ENCODE data around the gene LDHD.

The LDHD gene

DNA sequence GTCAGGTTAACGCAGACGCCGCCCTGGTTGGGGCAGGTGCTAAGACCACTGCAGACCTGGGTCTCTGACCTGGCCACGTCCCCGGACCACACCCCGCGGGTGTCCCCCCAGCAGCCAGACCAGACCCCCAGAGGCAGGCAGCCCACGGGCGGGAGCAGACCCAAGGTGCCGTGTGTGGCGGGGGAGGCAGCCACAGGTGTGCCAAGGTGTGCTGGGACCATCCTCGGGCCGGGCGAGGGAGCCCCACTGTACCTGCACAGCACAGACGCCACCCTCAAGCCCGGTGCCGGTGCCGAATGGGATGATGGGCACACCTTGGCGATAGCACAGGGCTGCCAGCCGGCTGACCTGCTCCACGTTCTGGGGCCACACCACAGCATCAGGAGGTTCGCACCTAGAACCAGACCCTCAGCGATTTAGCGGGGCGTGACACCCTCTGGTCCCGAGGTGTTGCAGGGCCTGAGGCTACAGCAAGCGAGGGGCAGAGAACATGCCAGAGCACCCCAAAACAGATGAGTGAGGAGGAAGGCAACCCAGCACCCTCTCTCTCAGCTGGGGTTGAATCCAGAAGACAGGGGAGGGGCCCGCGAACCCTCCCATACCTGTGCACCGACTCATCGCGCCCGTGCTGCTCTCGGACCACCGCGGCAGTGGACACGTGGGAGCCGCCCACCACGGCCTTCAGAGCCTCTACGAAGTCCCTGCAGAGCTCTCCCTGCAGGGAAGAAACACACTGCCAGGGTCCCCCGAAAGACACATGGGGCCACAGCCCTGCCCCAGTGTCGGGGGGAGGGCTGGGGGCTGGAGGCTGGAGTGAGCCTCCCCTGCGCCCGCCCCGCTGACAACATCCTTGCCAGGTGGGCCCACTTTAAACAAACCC, 1.4 kb downstream of the LDHD start:
- DNase-seq (ENCODE audit: low read depth in 3 of 3, low spot score in 1 of 3): no peak

DNA sequence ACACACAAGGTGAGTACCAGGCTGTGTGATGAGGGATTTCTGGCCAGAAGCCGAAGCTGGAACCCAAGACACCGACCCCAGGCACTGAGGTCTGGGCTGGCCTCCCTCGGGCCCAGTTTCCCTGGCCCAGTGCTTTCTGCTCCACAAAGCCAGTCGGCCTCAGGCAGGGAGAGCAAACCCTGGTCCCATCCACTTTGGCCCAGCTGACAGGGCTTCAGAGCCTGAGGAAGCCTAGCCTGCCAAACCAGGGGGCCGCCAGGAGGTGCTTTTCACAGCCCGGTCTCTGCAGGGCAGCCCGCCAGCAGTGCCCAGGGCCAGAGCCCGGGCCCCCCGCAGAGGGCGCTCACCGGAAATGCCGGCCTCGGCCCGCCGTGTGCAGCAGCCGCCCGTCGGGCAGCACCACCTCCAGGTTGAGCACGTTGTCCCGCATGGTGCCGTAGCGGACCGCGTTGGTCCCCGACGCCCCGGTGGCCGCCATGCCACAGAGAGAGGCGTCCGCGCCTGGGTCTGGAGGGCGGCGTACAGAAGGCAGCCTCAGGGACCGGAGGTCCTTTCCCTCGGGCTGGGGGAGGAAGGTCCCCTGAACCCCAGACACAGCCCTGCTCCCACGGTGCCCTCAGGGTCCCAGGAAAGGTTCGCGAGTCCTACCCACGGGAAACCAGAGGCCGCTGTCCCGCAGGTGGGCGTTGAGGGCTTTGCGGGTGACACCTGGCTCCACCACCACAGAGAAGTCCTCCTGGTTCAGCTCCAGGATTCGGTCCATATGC, 2.2 kb downstream of the LDHD start:
- DNase-seq (ENCODE audit: low read depth in 3 of 3, low spot score in 1 of 3): no peak

DNA sequence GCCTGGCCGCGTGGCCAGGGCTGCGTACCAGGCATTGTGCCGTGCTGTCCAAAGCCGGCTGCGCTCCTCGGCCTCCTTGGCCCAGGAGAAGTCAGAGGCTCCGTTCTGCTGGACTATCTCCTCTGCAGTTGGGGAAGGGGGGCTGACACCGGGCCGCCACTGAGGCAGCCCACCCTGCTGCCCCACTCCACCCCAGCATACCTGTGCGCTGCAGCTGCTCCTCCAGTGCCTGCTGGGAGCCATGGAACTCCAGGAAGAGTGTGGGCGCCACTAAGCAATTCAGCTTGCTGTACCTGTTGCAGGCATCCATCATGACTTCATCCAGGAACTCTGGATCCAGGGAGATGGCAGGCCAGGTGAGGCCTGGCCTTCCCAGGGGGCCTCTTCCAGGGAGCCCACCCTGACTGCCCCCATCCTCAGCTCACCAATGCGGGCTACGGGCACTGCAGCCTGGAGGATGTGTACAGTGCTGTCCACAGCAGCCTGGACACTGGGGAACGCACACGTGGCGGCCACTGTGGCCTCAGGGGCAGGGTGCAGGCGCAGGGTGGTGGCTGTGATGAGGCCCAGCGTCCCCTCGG, 2.9 kb downstream of the LDHD start:
- no peak for DNase-seq (ENCODE audit: low read depth in 3 of 3, low spot score in 1 of 3)

DNA sequence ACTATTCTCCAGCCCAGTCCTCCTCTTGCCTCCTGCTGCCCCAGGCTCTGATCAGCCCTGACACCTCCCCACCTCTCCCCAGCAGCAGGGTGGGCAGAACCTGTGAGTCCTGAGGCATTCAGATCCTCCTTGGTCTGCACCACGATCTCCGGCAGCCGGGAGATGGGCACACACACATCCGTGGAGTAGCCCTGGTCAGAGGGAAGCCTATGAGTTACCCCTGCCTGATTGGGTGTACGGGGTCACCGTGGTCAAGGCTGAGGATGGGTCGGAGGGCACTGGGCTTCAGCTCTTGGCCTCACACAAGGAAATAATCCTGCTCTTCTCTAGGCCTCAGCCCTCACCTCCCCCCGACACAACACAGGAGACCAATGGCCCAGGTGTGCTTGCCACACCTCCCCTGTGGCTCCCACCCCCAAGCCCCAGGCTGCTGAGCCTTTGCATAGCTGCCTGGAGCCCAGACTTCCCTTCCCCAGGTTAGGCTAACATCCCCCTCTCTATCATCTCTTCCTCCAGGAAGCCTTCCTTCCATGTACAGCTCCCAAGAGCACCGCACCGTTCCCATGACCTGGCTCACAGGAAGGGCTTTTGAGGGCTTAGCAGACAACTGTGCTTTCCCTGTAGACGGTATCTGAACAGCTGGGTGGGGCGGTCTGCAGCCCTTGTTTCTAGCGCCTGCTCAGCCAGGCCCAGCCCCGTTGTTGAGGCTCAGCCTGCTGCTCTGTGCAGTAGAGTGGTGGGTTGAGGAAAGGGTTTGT, 3.7 kb downstream of the LDHD start:
- DNase-seq (ENCODE audit: low read depth in 3 of 3, low spot score in 1 of 3): no peak

DNA sequence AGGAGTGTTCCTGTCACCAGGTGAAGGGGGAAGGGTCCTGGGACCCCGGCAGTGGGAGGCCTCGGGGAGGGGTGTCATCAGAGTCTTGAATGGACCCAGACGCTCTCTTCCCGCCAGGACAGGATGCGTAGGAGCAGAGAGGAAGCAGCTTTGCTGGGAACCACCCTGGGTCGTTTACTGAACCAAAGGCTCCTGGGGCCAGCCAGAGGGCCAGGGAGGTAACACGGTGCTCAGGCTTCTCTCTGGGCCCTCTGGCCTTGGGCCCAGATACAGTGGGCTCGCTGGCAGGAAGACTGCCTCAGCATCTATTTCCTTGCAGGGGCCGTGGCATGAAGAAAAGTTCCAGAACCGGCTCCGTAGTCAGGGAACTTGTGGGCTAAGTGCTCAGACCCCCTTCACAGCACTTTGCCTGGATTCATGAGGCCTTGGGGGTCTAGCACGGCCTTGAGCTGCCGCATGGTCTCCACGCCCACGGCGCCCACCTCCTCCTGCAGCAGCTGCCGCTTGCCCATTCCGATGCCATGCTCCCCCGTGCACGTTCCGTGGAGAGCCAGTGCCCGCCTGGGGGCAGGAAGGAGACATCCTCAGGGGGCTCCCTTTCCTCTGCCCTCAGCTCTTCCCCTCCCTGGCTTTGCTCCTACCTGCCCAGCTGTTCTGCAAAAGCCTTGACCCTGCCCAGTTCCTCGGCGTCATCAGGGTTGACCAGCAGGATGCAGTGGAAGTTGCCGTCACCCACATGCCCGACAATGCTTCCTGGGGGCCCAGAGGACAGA, 4.4 kb downstream of the LDHD start:
- no peak for DNase-seq (ENCODE audit: low read depth in 3 of 3, low spot score in 1 of 3)

DNA sequence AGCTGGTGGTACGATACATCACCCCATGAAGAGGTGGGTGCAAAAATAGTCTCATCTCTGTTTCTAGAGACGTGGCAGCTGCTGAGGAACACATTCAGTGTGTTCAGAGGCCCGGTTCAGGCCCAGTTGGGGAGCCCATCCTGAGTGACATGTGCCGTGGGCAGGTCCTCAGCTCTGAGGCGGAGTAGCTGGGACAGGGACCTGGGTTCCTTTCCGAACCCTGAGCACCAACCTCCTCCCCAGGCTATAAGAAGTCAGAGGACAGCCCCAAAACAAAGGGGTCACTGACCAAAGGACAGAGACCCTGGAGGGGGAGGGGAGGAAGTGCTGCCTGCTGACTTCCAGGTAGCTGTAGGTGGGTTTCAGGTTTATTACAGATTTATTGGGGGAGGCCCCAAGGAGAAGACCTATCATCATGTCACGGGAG, 5.1 kb downstream of the LDHD start:
- DNase-seq (ENCODE audit: low read depth in 3 of 3, low spot score in 1 of 3): no peak

DNA sequence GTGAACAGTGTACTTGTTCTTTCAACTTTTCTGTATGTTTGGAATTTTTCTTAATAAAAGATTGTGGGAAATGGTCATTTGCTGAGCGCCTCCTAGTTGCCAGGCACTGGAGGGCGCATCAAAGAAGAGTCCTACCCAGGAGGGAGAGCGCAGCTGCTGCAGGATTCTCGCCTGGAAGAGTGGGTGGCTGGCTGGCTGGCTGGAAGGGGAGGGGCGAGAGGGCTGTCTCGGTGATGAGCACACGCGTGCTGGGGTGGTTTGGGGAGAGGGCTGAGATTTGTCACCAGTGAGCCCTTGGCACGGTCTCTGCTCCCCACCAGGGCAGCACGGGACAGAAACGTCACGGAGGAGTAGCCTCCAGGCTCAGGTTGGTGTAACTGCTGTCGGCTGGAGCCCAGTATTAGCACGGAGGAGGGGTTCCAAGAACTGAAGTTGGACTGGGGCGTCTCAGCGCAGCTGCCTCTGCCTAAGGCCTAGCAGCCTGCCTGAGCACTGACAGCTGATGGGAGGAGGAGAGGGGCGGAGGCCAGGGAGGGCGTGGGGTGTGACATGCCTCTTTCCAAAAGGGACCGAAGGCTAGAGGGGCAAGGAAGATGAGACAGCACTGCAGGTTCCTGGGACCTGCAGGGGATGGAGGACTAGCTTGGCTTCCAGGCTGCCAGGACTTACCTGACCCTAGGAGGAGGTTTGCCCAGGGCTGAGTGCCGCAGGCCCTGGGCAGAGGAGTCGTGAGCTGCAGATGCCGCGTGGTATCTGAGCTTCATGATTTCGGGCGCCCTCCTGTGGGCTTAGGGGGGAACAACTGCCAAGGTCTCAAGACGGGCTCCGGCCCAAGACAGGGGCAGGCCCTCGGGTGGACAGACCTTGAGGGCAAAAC, 5.7 kb downstream of the LDHD start:
- DNase-seq (ENCODE audit: low read depth in 3 of 3, low spot score in 1 of 3): peak; percentile 55 to 72 (median 66)

DNA sequence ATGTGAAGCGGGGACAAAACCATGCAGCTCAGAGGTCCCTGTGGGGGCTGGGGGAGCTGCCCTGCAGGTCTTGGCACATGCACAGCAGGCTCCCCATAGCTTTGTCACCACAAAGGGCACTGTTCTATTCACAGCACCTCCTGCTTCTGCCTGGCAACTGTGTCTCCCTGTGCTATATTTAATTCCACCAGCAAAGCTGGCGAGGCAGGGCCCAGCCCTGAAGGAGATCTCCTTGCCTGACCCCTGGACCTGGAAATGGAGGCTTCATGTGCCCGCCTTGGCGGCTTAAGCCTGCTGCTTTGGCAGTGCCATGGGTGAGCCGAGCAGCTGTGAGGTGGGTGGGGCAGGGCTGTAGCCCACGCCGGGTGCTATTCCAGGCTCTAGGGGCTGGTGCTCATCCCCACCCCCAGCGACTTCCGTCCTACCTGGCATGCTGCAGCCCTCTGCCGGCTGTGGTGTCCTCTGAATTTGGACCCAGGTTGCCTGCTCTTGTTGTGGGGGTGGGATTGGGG, 6.8 kb downstream of the LDHD start:
- DNase-seq (ENCODE audit: low read depth in 3 of 3, low spot score in 1 of 3): no peak

DNA sequence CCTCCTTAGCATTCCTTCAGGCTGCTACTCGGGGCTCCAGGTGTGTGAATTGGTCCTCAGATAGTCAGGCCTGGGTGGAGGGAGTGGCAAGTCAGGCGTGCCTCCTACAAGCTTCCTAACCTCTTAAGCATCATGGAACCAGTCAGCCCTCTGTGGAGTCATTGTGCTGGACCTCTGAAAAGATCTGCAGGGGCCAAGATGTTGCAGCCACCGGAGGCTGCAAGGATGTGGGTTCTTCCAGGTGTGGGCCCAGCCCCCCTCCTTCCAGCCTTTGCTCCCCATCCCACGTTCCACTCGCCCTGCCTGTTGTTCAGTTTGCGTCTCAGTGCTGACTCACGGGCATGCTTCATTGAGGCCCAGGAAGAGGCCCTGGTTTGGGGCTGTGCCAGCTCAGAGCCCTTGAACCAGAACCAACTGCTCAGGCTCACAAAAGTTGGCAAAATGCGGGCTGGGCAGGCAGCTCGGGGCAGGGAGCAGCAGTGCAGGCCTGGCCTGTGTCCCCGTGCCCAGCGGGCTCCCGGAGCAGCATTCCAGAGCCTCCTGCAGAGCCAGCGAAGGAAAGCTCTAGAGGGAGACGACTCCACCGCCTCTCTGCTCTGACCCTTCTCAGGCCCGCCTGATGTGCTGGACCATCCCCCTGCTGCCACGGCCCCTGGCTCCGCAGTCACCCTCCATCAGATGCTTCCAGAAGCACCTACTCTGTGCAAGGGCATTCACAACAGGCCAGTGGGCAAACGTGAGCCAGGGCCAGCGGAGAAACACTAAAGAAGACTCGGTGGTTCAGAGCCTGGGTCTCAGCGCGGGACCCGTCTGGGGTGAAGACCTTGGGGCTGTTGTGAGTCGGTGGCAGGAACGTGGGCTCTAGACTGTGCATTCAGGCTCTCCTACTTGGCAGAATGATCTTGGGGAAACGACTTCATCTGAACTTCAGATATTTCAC, 7.5 kb downstream of the LDHD start:
- DNase-seq (ENCODE audit: low read depth in 3 of 3, low spot score in 1 of 3): peak; percentile 52 to 64 (median 58)

DNA sequence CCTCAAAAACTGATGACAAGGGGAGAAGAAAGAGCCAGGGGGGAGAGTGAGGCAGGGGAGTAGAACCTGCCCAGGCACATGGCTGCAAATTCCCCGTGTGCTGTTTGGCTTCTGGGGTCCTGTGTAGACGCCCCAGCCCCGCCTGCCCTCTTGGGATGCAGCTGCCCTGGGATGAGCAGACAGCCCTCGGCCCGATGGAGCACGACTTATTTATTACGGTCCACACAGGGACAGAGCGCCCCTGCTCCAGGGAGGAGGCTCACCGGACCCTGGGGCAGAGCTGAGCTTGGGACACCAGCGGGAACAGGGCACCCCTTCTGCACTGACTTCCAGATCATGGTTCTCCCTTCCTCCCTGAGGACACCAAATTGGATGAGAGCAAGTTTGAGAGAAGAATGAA, 9.1 kb downstream of the LDHD start:
- no peak for DNase-seq (ENCODE audit: low read depth in 3 of 3, low spot score in 1 of 3)

DNA sequence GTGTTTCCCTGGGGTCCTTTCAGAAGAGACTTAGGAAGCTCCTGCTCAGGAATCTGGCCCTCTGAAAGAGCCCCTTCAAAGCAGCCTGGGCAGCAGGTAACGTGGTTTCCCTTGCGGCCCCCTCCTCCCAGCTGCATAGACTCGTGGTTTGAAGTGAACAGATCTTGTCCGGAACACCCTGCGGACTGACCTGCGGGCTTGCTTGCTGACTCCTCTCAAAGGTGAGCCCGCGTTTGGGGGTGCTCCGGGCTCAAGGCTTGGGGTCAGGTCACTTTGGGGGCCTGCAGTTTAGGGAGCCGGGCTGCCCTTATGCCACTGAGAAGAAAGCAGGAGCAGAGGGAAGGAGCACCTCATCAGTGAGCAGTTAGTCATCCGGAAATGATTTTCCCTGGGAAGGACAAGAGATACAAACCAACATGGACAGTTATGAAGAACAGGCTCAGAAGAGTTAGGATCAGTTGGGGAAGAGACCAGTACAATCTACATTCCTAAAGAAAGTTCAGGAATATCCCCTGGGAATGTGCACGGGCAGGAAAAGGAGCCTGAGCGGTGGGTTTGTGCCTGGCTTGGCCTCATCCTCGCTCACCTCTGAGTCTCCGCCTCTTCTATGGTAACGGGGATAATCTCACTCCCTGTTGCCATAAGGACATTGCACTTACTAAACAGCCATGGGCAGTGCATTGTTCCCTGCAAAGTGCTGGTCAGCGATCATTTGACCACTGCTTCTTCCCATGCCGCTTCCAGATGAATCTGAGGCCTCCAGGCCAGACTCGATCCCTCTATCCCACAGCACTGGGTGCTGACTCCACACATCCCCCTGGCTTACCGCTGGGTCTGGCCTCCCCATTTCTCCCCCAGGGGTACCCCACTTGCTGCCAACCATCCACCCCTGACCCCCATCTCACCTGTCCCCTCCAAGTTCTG, 10.0 kb downstream of the LDHD start:
- no peak for DNase-seq (ENCODE audit: low read depth in 3 of 3, low spot score in 1 of 3)

DNA sequence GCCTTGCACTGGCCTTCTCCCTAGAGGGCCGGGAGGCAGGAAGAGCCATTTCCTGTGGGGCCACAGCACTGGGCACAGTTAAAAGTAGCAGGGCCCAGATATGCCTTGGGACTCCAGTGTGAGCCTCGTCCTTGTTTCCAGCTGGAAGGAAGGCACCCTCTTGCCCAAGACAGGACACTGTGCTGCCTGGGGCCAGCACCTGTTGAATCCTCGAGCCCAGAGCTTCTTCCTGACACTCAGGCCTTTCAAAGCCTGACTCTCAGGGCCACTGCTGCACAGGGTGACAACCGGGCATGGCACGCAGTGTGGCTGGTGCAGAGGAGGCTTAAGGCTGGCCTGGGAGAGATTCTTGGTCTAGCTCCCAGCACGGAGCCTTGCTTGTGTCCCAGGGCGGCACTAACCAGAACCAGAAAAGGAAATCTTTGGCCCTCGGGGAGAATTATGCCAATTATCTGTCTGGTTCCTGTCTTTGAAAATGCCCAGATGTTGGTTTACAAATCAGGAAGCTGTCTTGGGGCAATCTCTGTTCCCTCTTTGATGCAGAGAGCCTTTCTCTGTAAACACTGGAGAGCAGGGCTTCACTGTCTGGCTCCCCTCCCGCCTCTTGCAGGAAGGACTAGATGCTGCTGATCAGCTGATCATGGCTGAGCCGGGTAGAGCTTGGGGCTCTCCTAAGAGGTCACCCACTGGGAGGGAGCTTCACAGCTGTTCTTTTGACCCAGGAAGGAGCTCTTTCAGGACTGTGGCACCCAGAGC, 11.1 kb downstream of the LDHD start:
- DNase-seq (ENCODE audit: low read depth in 3 of 3, low spot score in 1 of 3): no peak

DNA sequence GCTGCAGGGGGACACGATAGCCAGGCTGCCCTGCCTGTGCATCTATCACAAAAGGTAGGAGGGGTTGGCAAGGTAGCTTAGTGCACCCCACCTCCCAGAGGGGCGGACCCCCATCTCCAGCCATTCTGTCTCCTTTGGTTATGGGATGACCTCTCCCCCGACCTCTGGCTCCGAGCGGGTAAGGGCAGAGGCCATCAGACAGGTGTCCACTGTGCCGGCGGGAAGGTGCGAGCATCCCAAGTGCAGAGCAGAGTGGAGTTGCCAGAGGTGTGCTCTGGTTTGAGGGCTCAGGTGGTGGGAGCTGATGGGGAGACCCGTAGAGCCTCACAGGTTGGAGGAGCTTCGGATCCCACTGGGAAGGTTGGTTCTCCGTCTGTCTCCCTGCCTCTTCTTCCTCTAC, 11.7 kb downstream of the LDHD start:
- DNase-seq (ENCODE audit: low read depth in 3 of 3, low spot score in 1 of 3): no peak

DNA sequence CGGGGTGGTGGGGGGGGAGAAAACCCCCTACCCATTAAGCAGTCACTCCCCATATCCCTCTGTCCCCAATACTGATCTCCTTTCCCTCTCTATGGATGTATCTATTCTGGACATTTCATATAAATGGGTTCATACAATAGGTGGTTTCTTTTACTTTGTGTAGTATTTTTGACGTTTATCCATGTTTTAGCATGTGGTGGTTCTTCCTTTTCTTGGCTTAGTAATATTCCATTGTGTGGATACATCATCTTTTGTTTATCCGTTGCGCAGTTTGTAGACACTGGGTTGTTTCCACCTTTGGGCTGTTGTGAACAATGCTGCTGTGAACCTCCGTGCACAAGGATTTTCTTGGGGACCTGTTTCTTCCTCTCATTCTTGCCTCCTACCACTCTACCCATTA, 12.6 kb downstream of the LDHD start:
- DNase-seq (ENCODE audit: low read depth in 3 of 3, low spot score in 1 of 3): no peak

DNA sequence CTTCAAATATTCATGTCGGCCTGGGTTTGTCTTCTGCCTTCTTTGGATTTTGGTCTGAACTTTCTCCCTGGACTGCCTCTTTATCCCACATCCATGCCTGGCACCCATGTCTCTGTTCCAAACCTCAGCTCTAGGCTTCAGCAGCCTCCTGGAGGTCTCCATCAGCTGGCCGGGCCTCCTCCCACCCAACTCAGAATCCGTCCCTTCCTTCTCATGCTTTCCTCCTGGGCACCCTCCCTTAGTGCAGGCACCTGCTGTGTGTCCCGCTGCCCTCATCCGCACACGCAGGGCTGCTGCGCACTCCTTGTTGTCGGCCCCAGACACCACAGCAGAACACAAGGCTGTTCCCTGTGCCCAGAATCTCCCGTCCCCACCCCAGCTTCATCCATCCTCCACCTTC, 14.0 kb downstream of the LDHD start:
- no peak for DNase-seq (ENCODE audit: low read depth in 3 of 3, low spot score in 1 of 3)

DNA sequence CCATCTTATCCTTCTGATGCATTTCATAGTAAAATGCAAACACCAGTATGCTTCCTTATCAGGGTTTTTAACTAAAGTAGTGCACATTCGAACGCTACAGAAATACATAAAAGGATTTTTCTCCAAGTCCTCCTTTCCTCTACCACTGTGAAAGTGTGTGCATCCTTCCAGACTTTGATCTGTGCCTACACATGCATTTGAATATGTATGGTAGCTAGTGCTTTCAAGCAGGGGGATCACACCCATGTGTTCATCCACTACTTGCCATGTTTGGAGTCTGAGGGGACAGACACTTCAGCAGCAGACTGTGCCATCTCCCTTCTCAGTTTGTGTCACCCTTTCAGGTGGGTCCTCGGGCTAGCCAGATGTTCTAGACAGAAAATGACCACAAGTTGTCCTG, 14.9 kb downstream of the LDHD start:
- DNase-seq (ENCODE audit: low read depth in 3 of 3, low spot score in 1 of 3): no peak

DNA sequence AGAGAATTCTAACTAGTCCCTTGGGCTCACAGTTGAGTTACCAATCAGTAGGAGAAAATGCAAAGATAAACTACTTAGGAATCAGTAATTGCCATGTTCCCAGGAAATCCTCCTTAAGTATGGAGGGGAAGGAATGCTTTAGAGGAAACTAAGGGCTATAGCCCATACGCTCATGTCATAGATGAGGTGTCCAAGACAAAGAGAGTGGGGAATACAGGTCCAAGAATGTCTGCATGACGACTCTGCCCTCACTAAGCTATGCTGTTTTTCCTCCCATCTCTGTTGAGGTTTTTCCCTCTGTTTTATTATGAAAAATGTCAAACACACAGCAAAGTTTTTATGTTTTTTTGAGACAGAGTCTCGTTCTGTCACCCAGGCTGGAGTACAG, 16.0 kb downstream of the LDHD start:
- no peak for DNase-seq (ENCODE audit: low read depth in 3 of 3, low spot score in 1 of 3)
